ENCODE results near the gene DRC3. TPM values are rescaled to one million over a fixed set of nuclear protein-coding genes. Genes with fewer than 3 reads are reported as not detected.

DRC3 gene
- total RNA-seq, 1 donor from 2014 or later = 0.74 TPM

DNA sequence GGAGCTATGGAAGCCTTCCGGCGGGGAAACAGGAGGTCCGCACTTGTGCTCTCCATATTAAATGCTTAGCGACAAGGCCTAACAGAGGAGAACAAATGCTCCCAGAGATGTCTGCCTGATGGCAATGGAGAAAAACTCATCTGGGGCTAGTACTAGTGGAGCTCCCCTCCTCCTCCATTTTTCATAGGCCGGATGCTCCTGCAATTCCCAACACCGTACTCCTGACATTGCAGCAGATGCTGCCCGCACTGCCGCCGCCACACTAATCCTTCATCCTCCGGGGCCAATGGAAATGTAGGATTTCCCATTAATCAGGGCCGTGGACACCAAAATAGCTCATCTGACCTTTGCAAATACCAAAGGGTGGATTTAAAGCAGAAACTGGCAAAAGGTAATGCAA lies 27.9 kb upstream of the DRC3 start:
- H3K4me3 ChIP-seq = no peak overlapping the region
- peaks cover 60% of the 10 kb centered on the region for H3K4me1 ChIP-seq
- H3K27ac ChIP-seq = no peak overlapping the region
- DNase-seq (ENCODE audit: extremely low spot score in 2 of 2) = no peak
- no peaks in the 10 kb centered on the region for H3K27me3 ChIP-seq
- intact Hi-C loops (cut with DNase I) = no loop called here
- TF ChIP-seq POLR2A (IDR thresholded peaks at IDR 0.05) (no peak), POLR2AphosphoS5 (IDR thresholded peaks at IDR 0.05; ENCODE audit: insufficient read depth in 1 of 2, low read depth in 1 of 2) (no peak)
- TF ChIP-seq, protein P1, sequence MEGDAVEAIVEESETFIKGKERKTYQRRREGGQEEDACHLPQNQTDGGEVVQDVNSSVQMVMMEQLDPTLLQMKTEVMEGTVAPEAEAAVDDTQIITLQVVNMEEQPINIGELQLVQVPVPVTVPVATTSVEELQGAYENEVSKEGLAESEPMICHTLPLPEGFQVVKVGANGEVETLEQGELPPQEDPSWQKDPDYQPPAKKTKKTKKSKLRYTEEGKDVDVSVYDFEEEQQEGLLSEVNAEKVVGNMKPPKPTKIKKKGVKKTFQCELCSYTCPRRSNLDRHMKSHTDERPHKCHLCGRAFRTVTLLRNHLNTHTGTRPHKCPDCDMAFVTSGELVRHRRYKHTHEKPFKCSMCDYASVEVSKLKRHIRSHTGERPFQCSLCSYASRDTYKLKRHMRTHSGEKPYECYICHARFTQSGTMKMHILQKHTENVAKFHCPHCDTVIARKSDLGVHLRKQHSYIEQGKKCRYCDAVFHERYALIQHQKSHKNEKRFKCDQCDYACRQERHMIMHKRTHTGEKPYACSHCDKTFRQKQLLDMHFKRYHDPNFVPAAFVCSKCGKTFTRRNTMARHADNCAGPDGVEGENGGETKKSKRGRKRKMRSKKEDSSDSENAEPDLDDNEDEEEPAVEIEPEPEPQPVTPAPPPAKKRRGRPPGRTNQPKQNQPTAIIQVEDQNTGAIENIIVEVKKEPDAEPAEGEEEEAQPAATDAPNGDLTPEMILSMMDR (IDR thresholded peaks at IDR 0.05) = no peak
- no peaks in the 10 kb centered on the region for H3K9me3 ChIP-seq
- H3K36me3 ChIP-seq = no peaks in the 10 kb centered on the region

DNA sequence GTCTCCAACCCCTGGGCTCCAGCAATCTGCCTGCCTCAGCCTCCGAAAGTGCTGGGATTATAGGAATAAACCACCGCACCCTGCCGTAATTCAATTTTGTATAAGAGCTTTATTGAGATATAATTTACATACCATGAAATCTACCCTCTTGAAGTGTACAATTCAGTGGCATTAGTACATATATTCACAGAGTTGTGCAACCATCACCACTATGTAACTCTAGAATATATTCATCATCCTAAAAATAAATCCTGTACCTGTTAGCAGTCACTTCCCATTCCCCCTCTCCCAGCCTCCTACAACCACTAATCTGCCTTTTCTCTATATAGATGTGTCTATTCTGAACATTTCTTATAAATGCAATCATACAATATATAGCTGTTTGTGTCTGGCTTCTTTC lies 26.6 kb upstream of the DRC3 start:
- Histone ChIP-seq H3K4me3 (no peak overlapping the region), H3K27me3 (no peaks in the 10 kb centered on the region), H3K4me1 (peaks cover 54% of the 10 kb centered on the region), H3K27ac (no peak overlapping the region), H3K36me3 (no peaks in the 10 kb centered on the region), H3K9me3 (no peaks in the 10 kb centered on the region)
- no peak for DNase-seq (ENCODE audit: extremely low spot score in 2 of 2)
- TF ChIP-seq POLR2AphosphoS5 (IDR thresholded peaks at IDR 0.05; ENCODE audit: insufficient read depth in 1 of 2, low read depth in 1 of 2) (no peak), POLR2A (IDR thresholded peaks at IDR 0.05) (no peak)
- TF ChIP-seq, protein P1 (IDR thresholded peaks at IDR 0.05) = no peak
- intact Hi-C loops (cut with DNase I) = no loop called here

DNA sequence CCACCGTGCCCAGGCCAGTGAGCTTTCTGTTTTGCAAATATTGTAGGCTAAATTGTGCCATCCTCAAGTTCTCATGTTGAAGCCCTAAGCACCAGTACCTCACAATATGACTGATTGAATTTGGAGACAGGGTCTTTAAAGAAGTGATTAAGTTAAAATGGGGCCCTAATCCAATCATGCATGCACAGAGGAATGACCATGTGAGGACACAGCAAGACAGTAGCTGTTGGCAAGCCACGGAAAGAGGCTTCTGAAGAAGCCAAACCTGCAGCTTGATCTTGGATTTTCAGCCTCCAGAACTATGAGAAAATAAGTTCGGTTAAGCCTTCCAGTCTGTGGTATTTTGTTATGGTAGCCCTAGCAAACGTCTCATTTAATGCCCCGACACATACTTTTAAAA lies 25.4 kb upstream of the DRC3 start:
- H3K27ac ChIP-seq = no peak overlapping the region
- no peaks in the 10 kb centered on the region for H3K27me3 ChIP-seq
- intact Hi-C loops (cut with DNase I) = no loop called here
- peaks cover 52% of the 10 kb centered on the region for H3K4me1 ChIP-seq
- no peak overlapping the region for H3K4me3 ChIP-seq
- TF ChIP-seq, protein P1 (IDR thresholded peaks at IDR 0.05) = no peak
- TF ChIP-seq POLR2AphosphoS5 (IDR thresholded peaks at IDR 0.05; ENCODE audit: insufficient read depth in 1 of 2, low read depth in 1 of 2) = no peak
- no peaks in the 10 kb centered on the region for H3K36me3 ChIP-seq
- H3K9me3 ChIP-seq = no peaks in the 10 kb centered on the region
- no peak for DNase-seq (ENCODE audit: extremely low spot score in 2 of 2)

DNA sequence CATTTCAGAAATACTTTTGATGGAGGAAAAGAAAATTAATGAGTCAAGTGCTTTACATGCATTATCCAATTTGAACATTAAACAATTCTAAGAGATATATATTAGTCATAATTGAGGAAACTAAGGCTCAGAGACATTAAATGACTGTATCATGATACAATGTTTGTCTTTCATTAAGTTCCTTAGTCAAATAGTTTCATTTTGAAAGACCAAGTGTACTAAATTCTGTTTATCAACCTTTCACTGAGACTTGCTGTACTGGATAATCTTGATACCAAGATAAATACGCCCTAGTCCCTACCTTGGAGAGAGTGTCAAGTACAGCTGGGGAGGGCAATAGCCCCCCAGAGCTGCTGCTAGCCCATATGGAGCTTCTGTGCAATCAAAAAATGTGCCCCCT lies 24.7 kb upstream of the DRC3 start:
- intact Hi-C loops (cut with DNase I) = no loop called here
- Histone ChIP-seq H3K4me3 (no peak overlapping the region), H3K4me1 (peaks cover 46% of the 10 kb centered on the region), H3K36me3 (no peaks in the 10 kb centered on the region), H3K27me3 (no peaks in the 10 kb centered on the region), H3K27ac (no peak overlapping the region), H3K9me3 (no peaks in the 10 kb centered on the region)
- TF ChIP-seq POLR2A (IDR thresholded peaks at IDR 0.05) (no peak), POLR2AphosphoS5 (IDR thresholded peaks at IDR 0.05; ENCODE audit: insufficient read depth in 1 of 2, low read depth in 1 of 2) (peak in 1 of 2 donors; percentile 37)
- TF ChIP-seq, protein P1 (IDR thresholded peaks at IDR 0.05) = no peak
- no peak for DNase-seq (ENCODE audit: extremely low spot score in 2 of 2)

DNA sequence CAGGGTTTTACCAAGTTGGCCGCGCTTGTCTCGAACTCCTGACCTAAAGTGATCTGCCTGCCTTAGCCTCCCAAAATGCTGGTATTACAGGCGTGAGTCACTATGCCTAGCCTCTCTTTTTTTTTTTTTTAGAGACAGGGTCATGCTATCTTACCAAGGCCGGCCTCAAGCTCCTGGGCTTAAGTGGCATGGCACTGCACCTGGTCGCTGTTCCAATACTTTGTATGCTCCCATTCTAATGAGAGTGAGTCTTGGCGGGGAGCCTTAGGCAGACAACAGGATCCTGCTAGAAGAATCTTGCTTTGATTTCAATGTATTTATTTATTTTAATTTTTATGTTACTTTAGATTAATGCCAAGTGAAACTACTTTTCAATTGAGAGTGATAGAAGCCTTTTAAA lies 22.3 kb upstream of the DRC3 start:
- TF ChIP-seq, protein P1 (IDR thresholded peaks at IDR 0.05) = no peak
- no peak for TF ChIP-seq POLR2AphosphoS5 (IDR thresholded peaks at IDR 0.05; ENCODE audit: insufficient read depth in 1 of 2, low read depth in 1 of 2)
- no peak for TF ChIP-seq POLR2A (IDR thresholded peaks at IDR 0.05)
- Histone ChIP-seq H3K27me3 (no peaks in the 10 kb centered on the region), H3K36me3 (peaks cover 0 to 8% of the 10 kb centered on the region in 2 donors), H3K4me3 (no peak overlapping the region), H3K9me3 (no peaks in the 10 kb centered on the region), H3K4me1 (peaks cover 37% of the 10 kb centered on the region), H3K27ac (no peak overlapping the region)
- DNase-seq (ENCODE audit: extremely low spot score in 2 of 2) = no peak
- intact Hi-C loops (cut with DNase I) = no loop called here

All from vagina (tissue), 2 donors.